Measurements from ENCODE around the gene TRAPPC12.
A peak's percentile ranks its signal among the peaks of the same experiment; 100 is the strongest.
"Not testable (repeated sequence)": the region's sequence is repeated elsewhere in the genome, so short reads cannot be mapped to it uniquely, and the experiment has no call there.

TRAPPC12 gene

DNA sequence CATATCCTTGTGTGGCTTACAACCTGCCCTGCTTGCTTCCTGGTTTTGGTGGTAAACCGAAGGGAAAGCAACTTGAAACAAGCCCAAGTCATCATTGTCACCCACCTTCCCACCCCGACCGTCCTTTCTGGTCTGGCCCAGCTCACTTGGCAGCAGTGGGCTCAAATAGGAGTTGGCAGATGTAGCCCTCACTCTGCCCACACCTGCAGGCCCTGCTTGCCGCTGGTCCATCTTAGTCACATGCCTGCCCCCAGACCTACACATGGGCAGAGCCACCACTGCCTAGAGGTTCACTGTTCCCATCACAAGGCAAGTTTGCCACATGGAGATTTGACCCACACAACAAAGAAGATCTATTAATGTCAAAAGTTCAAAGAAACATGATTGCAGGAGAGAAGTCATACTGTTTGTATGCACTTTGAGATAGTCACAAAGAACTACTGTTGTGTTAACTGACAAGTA lies 11.2 kb upstream of the TRAPPC12 start:
- no peak overlapping the region for H3K4me3 ChIP-seq (ENCODE audit: low read length)
- TF ChIP-seq, protein P1, sequence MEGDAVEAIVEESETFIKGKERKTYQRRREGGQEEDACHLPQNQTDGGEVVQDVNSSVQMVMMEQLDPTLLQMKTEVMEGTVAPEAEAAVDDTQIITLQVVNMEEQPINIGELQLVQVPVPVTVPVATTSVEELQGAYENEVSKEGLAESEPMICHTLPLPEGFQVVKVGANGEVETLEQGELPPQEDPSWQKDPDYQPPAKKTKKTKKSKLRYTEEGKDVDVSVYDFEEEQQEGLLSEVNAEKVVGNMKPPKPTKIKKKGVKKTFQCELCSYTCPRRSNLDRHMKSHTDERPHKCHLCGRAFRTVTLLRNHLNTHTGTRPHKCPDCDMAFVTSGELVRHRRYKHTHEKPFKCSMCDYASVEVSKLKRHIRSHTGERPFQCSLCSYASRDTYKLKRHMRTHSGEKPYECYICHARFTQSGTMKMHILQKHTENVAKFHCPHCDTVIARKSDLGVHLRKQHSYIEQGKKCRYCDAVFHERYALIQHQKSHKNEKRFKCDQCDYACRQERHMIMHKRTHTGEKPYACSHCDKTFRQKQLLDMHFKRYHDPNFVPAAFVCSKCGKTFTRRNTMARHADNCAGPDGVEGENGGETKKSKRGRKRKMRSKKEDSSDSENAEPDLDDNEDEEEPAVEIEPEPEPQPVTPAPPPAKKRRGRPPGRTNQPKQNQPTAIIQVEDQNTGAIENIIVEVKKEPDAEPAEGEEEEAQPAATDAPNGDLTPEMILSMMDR (conservative IDR thresholded peaks at IDR 0.05; ENCODE audit: low read length), result no peak
- no peak for DNase-seq (ENCODE audit: low read depth)

DNA sequence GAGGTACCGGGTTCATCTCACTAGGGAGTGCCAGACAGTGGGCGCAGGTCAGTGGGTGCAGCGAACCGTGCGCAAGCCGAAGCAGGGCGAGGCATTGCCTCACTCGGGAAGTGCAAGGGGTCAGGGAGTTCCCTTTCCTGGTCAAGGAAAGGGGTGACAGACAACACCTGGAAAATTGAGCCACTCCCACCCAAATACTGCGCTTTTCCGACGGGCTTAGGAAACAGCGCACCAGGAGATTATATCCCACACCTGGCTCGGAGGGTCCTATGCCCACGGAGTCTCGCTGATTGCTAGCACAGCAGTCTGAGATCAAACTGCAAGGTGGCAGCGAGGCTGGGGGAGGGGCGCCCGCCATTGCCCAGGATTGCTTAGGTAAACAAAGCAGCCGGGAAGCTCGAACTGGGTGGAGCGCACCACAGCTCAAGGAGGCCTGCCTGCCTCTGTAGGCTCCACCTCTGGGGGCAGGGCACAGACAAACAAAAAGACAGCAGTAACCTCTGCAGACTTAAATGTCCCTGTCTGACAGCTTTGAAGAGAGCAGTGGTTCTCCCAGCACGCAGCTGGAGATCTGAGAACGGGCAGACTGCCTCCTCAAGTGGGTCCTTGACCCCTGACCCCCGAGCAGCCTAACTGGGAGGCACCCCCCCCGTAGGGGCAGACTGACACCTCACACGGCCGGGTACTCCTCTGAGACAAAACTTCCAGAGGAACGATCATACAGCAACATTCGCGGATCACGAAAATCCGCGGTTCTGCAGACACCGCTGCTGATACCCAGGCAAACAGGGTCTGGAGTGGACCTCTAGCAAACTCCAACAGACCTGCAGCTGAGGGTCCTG lies 9.9 kb upstream of the TRAPPC12 start:
- H3K4me3 ChIP-seq (ENCODE audit: low read length), result not testable (repeated sequence)

DNA sequence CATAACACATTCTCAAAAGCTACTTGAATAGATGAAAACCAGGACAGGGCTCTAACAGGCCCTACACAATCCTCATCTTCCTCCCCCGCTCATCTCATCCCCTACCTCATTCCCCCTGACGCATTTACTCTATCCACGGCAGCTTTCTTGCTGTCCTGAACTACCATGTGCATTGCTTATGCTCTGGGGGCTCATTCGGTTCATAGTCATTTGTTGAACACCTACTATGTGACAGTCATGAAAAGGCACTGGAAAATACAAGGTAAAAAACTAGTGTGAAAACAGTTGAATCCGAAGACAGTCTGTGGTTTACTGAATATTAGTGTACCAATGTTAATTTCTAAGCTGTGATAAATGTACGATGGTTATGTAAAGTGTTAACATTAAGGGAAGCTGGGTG lies 2.7 kb upstream of the TRAPPC12 start:
- TF ChIP-seq, protein P1 (conservative IDR thresholded peaks at IDR 0.05; ENCODE audit: low read length), result no peak
- no peak for DNase-seq (ENCODE audit: low read depth)
- peak overlapping the region; percentile 99 for H3K4me3 ChIP-seq (ENCODE audit: low read length)

More for the DNA sequence above, 9.9 kb upstream of the TRAPPC12 start:
- DNase-seq (ENCODE audit: low read depth), result not testable (repeated sequence)

DNA sequence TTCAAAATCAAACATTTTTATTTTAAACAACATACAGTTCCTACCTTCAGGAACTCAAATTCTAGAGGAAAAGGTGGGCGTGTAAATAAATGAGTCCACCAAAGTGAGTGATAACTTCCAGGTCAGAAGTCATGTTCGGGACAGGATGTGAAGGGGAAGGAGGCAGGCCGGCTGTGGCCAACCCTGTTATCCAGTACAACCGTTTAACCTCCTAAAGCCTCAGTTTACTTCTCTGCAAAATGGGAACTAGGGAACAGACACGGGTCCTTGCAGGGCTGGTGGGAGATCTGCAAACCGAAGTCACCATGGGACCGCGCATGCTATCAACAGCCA lies 2.2 kb upstream of the TRAPPC12 start:
- H3K4me3 ChIP-seq (ENCODE audit: low read length), result peak overlapping the region; percentile 99
- TF ChIP-seq, protein P1 (conservative IDR thresholded peaks at IDR 0.05; ENCODE audit: low read length), result no peak
- DNase-seq (ENCODE audit: low read depth), result peak; percentile 41

DNA sequence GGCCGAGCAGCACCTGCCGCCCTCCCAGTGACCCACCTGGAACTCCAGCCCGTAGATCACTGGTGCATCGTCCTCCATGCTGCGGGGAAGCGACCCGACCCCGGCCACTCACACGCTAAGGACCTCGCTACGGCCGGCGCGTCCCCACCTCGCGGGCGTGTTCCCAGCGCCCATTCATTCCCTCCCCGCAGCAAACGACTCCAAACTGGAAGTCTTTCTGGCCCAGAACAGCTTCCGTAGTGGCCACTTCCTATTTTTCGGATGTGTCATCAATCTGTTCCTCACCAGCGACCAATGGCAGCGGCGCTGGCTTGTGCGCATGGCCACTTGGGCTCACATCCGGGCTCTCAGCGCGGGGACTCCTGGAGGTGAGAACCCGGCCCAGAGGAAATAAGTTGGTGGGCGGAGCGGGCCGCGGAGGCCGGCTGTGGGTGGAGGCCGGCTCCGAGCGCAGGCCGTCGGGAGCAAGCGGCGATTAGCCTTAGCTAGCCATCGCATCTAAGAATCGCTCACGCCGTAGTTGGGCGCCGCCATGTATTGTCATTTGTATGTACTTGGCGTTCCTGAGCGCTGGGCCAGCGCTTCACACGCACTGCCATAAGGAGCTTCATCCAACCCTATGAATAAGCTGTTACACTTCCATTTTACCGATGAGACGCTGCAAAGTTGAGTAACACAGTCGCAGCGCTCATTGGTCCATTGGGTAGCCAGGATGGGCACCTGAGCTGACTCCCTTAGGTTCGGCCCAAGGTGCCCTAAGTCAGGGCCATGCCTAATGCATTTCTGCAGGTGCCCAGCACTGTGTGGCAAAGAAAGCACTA lies 1.7 kb upstream of the TRAPPC12 start, which contains the start of gene EIPR1:
EIPR1 (minus strand) TSS at position 207 of the 821 bp plus-strand sequence; CDS start at position 78, 129 bp downstream.
- peak within 1 kb of the TSS; percentile 99 for H3K4me3 ChIP-seq (ENCODE audit: low read length)
- peak; percentile 97 for DNase-seq (ENCODE audit: low read depth)
- TF ChIP-seq, protein P1 (conservative IDR thresholded peaks at IDR 0.05; ENCODE audit: low read length), result no peak

DNA sequence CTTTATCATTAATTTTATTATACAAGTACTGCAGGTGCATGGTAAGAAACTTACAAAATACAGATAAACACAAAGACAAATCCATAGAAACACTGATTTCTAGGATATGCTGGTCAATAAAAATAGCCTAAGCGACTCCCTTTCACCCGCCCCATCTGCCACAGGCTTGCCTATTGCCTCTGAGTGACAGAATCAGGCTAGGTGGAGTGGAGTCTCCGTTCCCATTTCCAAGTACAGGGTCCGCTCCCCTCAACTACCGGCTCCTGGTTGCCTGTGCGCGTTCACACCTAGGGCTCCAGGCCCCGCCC lies 201 bp upstream of the TRAPPC12 start:
- no peak for DNase-seq (ENCODE audit: low read depth)
- TF ChIP-seq, protein P1 (conservative IDR thresholded peaks at IDR 0.05; ENCODE audit: low read length), result no peak
- H3K4me3 ChIP-seq (ENCODE audit: low read length), result peak overlapping the region; percentile 98

DNA sequence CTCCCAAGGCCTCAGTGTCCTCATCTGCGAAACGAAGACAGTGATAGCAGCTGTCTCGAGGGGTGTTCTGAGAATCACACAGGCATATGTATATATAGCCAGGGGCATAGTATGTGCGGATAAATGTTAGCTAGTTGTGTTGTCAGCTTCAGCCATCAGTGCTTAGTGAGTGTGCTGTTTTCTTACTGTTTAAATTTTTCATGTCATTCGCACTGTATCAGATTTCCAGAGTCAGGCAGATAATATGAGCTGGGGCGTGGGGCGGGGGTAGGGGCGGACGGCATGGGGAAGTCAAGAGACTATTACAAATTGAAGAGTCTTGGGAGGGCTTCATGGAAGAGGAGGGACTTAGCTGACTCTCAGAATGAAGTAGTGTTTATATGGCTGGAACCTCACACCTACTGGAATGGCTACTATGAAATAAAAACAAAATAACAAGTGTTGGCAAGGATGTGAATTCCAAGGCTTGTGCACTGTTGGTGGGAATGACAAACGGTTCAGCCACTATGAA lies 7.0 kb downstream of the TRAPPC12 start:
- no peak overlapping the region for H3K4me3 ChIP-seq (ENCODE audit: low read length)
- no peak for DNase-seq (ENCODE audit: low read depth)
- TF ChIP-seq, protein P1 (conservative IDR thresholded peaks at IDR 0.05; ENCODE audit: low read length), result no peak

All from AG10803 (cell line).